Erythroblast (primary cell): ENCODE measurements around the gene TSC1.

Experiments used
- GATA1 ChIP-seq: IDR thresholded peaks from 2 replicates; pipeline ENCODE4 v1.6.1; 2011; ENCODE audit warnings: low read depth, mild to moderate bottlenecking, control low read depth, low read length, moderate library complexity
- POLR2A ChIP-seq: IDR thresholded peaks from 2 replicates; pipeline ENCODE4 v1.6.1; 2011; ENCODE audit warnings: mild to moderate bottlenecking, low read length

GRCh38 chr9:132910376-132910775 is 34.0 kb downstream of the TSC1 start:
- TF ChIP-seq POLR2A (no peak), GATA1 (no peak)
